Type B pancreatic cell (in vitro differentiated cells): ENCODE measurements around the gene CDC42BPB. TPM values are rescaled to one million over a fixed set of nuclear protein-coding genes. Genes with fewer than 3 reads are reported as not detected.

Source experiments
- DNase-seq: peaks from one replicate; pipeline ENCODE4 v3.0.0; 2021; ENCODE audit warnings: mixed read lengths; ENCODE audit not compliant: unreplicated experiment; ENCODE audit errors: extremely low spot score
- H3K27ac Mint-ChIP-seq: 2 replicates; pipeline ENCODE4 v1.8.0; 2021; ENCODE audit warnings: mild to moderate bottlenecking, mixed read lengths
- H3K27me3 Mint-ChIP-seq: 2 replicates; pipeline ENCODE4 v1.8.0; 2021; ENCODE audit warnings: mixed read lengths
- H3K36me3 Mint-ChIP-seq: 2 replicates; pipeline ENCODE4 v1.8.0; 2021; ENCODE audit warnings: mixed read lengths
- H3K4me1 Mint-ChIP-seq: one replicate; pipeline ENCODE4 v1.8.0; 2021; ENCODE audit warnings: mixed read lengths; ENCODE audit not compliant: unreplicated experiment
- H3K4me3 Mint-ChIP-seq: 2 replicates; pipeline ENCODE4 v1.8.0; 2021; ENCODE audit warnings: mild to moderate bottlenecking, mixed read lengths
- H3K9me3 Mint-ChIP-seq: 2 replicates; pipeline ENCODE4 v1.8.0; 2021; ENCODE audit warnings: mixed read lengths
- total RNA-seq: library from RNA; stranded (reverse); gene quantifications from 2 replicates; pipeline ENCODE4 v1.2.1, GENCODE V29; 2021; ENCODE audit warnings: low replicate concordance
- TF ChIP-seq, protein P1 (sequence below): fragments of 200-600 bp; sonication (generic); conservative IDR thresholded peaks from 2 replicates; pipeline ENCODE4 v1.5.0; 2021; ENCODE audit warnings: antibody characterized with exemption, mild to moderate bottlenecking

Gene CDC42BPB
- total RNA-seq, 1 donor from 2014 or later: 88.6 TPM

DNA sequence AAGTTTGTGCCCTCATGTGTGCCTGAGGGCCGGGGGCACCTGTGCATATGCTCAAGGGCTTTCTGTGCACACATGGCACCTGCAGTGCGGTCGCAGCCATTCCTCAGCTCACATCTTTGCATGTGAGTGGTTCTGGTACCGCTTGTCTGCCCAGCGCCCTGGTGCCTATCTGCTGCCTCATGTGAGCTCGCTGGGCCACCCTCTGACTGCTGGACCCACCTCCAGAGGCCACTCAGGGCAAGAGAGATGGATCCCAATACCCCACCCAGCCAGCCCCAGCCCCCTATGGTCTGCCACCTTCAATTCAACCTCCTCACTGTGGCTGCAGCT lies 140.3 kb downstream of the CDC42BPB start:
- Mint-ChIP-seq H3K4me3 (no peak overlapping the region), H3K27ac (no peak overlapping the region), H3K27me3 (no peaks in the 10 kb centered on the region), H3K36me3 (no peaks in the 10 kb centered on the region), H3K4me1 (no peaks in the 10 kb centered on the region), H3K9me3 (no peaks in the 10 kb centered on the region)
- no peak for DNase-seq
- TF ChIP-seq, protein P1, sequence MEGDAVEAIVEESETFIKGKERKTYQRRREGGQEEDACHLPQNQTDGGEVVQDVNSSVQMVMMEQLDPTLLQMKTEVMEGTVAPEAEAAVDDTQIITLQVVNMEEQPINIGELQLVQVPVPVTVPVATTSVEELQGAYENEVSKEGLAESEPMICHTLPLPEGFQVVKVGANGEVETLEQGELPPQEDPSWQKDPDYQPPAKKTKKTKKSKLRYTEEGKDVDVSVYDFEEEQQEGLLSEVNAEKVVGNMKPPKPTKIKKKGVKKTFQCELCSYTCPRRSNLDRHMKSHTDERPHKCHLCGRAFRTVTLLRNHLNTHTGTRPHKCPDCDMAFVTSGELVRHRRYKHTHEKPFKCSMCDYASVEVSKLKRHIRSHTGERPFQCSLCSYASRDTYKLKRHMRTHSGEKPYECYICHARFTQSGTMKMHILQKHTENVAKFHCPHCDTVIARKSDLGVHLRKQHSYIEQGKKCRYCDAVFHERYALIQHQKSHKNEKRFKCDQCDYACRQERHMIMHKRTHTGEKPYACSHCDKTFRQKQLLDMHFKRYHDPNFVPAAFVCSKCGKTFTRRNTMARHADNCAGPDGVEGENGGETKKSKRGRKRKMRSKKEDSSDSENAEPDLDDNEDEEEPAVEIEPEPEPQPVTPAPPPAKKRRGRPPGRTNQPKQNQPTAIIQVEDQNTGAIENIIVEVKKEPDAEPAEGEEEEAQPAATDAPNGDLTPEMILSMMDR: no peak

DNA sequence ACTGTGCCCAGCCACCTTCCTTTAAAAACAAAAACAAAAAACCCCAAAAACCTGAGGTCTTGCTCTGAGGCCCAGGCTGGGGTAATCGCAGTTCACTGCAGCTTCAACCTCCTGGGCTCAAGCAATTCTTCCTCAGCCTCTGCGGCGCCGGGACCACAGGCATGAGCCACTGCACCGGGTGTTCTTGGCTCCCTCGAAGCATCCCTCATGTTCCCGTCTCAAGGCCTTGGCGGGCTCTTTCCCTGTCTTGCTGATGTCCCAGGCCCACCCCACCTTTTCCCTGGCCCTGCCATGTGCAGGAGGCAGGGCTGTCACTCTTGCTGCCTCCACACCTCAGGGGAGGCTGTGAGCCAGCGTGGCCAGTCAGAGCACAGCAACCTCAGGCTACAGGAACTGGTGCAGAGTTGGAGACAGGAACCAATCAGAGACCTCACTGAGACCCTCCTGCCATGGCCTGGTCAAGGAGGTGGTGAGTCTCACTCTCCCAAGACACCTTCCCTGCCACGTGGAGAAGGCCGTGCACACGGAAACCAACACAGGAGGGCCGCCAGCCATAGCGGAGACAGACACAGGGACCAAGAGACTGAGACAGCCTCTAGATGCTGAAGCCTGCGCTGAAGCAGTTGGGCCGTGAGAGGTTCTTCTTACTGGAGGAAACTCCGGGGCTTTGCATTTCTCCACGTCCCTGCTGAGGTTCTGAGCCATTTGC lies 140.8 kb downstream of the CDC42BPB start:
- Mint-ChIP-seq H3K27me3 (no peaks in the 10 kb centered on the region), H3K4me3 (no peak overlapping the region), H3K9me3 (no peaks in the 10 kb centered on the region), H3K36me3 (no peaks in the 10 kb centered on the region), H3K27ac (no peak overlapping the region), H3K4me1 (no peaks in the 10 kb centered on the region)
- TF ChIP-seq, protein P1: no peak
- DNase-seq: no peak

DNA sequence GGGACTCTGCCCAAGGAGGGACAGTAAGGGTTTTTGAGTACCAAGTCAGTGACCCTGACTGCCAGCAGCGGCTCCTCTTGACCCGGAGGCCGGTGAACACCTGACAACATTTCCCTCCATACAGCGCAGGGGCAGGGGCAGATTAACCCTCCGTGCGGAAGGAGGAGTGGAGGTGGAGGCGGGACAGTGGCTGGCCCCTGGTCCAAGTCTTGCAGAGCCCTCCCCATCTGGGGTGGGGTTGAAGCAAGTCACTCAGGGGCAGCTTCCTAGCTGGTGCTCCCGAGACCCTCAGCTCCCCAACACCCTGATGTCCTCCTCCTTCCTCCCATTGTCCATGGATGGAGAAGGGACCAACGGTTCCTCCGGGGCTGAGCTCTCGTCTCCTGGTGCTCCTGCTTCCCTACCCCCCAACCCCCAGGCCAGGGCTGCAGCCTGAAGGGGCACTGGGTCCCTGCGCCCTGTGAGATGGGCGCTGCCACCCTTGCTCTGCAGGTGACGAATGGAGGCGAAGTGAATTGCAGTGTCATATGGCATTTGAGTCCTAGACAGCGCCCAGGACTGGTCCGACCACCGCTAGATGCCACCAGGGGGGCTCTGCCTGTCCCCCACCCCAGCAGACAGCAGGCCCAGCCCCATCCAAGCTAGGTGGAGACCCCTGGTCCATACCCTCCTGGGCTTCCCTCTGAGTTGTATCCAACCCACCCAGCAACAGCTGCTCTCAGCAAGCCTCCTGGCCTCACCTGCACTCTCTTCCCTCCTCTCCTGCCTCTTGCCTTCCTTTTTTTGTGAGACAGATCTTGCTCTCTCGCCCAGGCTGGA lies 141.8 kb downstream of the CDC42BPB start:
- no peak for DNase-seq
- Mint-ChIP-seq H3K4me1 (no peaks in the 10 kb centered on the region), H3K27me3 (no peaks in the 10 kb centered on the region), H3K36me3 (no peaks in the 10 kb centered on the region), H3K4me3 (no peak overlapping the region), H3K27ac (no peak overlapping the region), H3K9me3 (no peaks in the 10 kb centered on the region)
- TF ChIP-seq, protein P1: no peak

DNA sequence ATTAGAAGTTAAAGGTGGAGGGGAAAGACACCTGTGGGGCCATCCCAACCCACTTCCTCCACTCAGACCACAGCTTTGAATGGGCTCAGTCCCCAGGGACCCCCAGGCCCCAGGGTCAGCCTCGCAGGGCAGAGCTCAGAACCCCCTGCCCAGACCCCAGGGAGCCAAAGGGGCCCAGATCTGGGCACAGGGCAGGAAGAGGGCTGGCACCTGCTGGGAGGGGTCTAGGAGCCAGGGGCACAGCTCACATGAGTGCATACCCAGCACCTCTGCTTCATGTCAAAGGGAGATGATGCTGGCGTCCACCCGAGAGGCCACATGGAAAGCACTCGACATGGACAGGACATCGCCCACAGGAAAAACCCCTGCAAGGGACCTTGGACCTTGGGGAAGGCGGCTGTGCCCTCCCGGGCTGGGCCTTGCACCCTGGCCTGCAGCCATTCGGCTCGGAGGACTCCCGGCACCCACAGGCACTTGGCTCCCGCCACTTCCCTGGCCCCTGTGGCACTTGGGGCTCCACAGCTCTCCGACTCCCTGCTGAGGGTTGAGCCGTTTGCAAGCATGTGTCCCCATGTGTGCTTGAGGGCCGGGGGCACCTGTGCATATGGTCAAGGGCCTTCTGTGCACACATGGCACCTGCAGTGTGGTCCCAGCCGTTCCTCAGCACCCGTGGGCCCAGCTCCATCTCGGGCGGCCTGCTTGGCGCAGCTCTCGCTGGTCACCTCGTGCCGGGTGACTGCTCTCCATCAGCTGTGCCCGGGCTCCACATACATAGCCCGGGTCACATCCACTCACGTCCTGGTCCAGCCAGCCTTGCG lies 142.7 kb downstream of the CDC42BPB start:
- no peaks in the 10 kb centered on the region for H3K9me3 Mint-ChIP-seq
- no peak overlapping the region for H3K27ac Mint-ChIP-seq
- no peak for DNase-seq
- no peaks in the 10 kb centered on the region for H3K4me1 Mint-ChIP-seq
- no peak overlapping the region for H3K4me3 Mint-ChIP-seq
- no peaks in the 10 kb centered on the region for H3K36me3 Mint-ChIP-seq
- TF ChIP-seq, protein P1: no peak
- no peaks in the 10 kb centered on the region for H3K27me3 Mint-ChIP-seq

DNA sequence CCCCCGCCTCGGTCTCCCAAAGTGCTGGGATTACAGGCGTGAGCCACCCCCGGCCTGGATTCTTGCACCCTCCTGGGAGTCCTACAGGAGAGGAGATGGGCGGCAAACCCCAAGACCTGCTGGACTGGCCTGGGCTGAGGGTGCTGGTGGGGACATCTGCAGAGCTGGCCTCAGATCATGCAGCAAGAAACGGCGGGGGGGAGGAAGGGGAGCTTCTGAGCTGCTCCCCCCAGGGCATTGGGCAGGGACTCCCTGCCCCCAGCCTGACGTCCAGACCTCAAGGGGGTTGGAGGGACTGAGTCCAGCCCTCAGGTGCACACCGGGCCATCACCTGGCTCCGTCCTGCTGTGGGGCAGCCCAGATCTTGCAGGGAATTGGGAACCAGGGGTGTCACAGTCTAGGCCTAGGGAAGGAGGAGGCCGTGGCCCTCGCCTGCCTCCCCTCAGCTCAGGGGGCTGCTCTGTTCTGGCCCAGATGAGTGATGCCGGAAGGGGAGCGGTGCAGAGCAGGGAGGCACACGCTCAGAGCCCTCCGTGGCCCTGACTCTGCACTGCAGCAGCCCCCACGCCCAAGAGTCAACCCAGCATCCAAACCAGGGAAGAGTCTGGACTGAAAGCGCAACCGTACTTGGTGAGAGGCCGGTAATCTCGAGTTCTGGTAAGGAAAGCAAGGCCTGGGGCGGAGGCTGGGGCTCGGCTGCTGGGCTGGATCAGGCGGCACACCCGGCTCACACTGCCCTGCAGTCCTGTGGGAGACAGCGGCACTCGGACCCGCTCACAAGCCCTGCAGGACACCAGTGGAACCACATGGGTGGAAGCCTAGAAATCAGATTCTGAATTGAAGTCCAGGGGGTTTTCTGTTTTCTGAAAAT lies 143.8 kb downstream of the CDC42BPB start:
- no peak for DNase-seq
- Mint-ChIP-seq H3K4me3 (no peak overlapping the region), H3K36me3 (no peaks in the 10 kb centered on the region), H3K4me1 (no peaks in the 10 kb centered on the region), H3K9me3 (no peaks in the 10 kb centered on the region), H3K27ac (no peak overlapping the region), H3K27me3 (no peaks in the 10 kb centered on the region)
- TF ChIP-seq, protein P1: peak; percentile 41
